A673 (cell line): ENCODE measurements around the gene AFG1L. TPM values are rescaled to one million over a fixed set of nuclear protein-coding genes. Genes with fewer than 3 reads are reported as not detected.

ENCODE experiments used
- BruUV-seq: library from RNA; stranded (reverse); fragments of 400-500 nt; replicated peaks from 2 replicates; lab custom pipeline; 2021; lab: Mats Ljungman, UMichigan
- CTCF ChIA-PET: fragments of 300-600 bp; sonication (Branson Sonifier 250); formaldehyde crosslinking; loops from one replicate; lab custom pipeline; 2022; ENCODE audit warnings: antibody characterized with exemption; lab: Charles Lee
- POLR2A ChIA-PET: fragments of 300-600 bp; sonication (Branson Sonifier 250); formaldehyde crosslinking; loops from one replicate; lab custom pipeline; 2022; ENCODE audit warnings: antibody characterized with exemption; ENCODE audit not compliant: low non-redundant PET; lab: Charles Lee
- DNase-seq: peaks from one replicate; pipeline ENCODE4 v3.0.0-alpha.2; 2015; ENCODE audit warnings: low spot score
- H3K27ac ChIP-seq: fragments of 200-600 bp; sonication (generic); 2 replicates; pipeline ENCODE4 v1.5.1; 2016; ENCODE audit warnings: mixed run types, low read depth, mild to moderate bottlenecking, mixed read lengths, antibody characterized with exemption, low read length; ENCODE audit not compliant: poor library complexity, severe bottlenecking
- H3K27me3 ChIP-seq: fragments of 200-600 bp; sonication (generic); replicated peaks from 2 replicates; pipeline ENCODE4 v1.6.1; 2017; ENCODE audit warnings: mixed run types, low read depth, mild to moderate bottlenecking, mixed read lengths, antibody characterized with exemption, low read length; ENCODE audit not compliant: insufficient read depth, poor library complexity
- H3K36me3 ChIP-seq: fragments of 200-600 bp; sonication (generic); 2 replicates; pipeline ENCODE4 v1.6.1; 2016; ENCODE audit warnings: mixed run types, mild to moderate bottlenecking, mixed read lengths, antibody characterized with exemption, low read length; ENCODE audit not compliant: insufficient read depth, poor library complexity, severe bottlenecking
- H3K4me1 ChIP-seq: fragments of 200-600 bp; sonication (generic); 2 replicates; pipeline ENCODE4 v1.6.1; 2017; ENCODE audit warnings: mixed run types, mild to moderate bottlenecking, mixed read lengths, antibody characterized with exemption, low read length; ENCODE audit not compliant: insufficient read depth, poor library complexity, severe bottlenecking
- H3K4me3 ChIP-seq: fragments of 200-600 bp; sonication (generic); 2 replicates; pipeline ENCODE4 v1.5.1; 2016; ENCODE audit warnings: low read depth, mixed run types, mild to moderate bottlenecking, mixed read lengths, low read length; ENCODE audit not compliant: poor library complexity, severe bottlenecking
- H3K9me3 ChIP-seq: fragments of 200-600 bp; sonication (generic); 2 replicates; pipeline ENCODE4 v1.6.1; 2016; ENCODE audit warnings: mixed run types, low read depth, mild to moderate bottlenecking, mixed read lengths, antibody characterized with exemption, low read length; ENCODE audit not compliant: poor library complexity, severe bottlenecking
- EZH2 ChIP-seq: fragments of 200-600 bp; sonication (generic); IDR thresholded peaks from 2 replicates; pipeline ENCODE4 v1.6.1; 2017; ENCODE audit warnings: borderline replicate concordance, low read depth, mild to moderate bottlenecking, mixed read lengths, antibody characterized with exemption, low read length; ENCODE audit not compliant: poor library complexity, severe bottlenecking
- intact Hi-C: fragments of 100-400 bp; cut with micrococcal nuclease; formaldehyde crosslinking; loops from one replicate; pipeline ENCODE4 v1.10.0; 2022; ENCODE audit not compliant: unreplicated experiment
- total RNA-seq: library from RNA; stranded (reverse); gene quantifications from 2 replicates; pipeline ENCODE4 v1.2.3, GENCODE V29; 2021
- TF ChIP-seq, protein P1 (sequence below): fragments of 300-800, 200-600 bp; sonication (generic); conservative IDR thresholded peaks from 2 replicates; pipeline ENCODE4 v1.5.1; 2017; ENCODE audit warnings: low read depth, mild to moderate bottlenecking, antibody characterized with exemption, low read length, moderate library complexity, mixed read lengths

The AFG1L gene
- total RNA-seq, 1 experiment from 2014 or later: 7.5 TPM

DNA sequence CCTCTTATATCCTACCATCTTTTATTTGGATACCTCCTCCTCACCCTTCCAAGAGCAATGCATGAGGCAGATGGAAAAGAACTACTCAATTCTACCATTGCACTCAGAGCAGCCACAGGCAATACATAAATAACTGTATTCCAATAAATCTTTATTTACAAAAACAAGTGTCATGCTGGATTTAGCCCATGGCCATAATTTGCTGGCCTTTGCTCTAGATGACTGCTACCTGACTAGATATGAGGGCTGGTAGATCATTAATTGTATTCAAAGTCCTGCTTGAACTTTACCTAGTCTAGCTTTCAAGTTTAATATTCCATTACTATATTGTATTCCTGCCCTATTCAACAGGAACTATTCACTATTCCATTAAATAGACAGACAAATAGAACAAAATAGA is 37.1 kb downstream of the AFG1L start:
- BruUV-seq: no TSS peak
- no peak for DNase-seq
- Histone ChIP-seq H3K4me3 (no peak overlapping the region), H3K27me3 (no peaks in the 10 kb centered on the region), H3K4me1 (no peaks in the 10 kb centered on the region), H3K27ac (no peak overlapping the region), H3K9me3 (no peaks in the 10 kb centered on the region), H3K36me3 (no peaks in the 10 kb centered on the region)
- ChIA-PET POLR2A (no interaction called here), CTCF (no interaction called here)
- TF ChIP-seq, protein P1, sequence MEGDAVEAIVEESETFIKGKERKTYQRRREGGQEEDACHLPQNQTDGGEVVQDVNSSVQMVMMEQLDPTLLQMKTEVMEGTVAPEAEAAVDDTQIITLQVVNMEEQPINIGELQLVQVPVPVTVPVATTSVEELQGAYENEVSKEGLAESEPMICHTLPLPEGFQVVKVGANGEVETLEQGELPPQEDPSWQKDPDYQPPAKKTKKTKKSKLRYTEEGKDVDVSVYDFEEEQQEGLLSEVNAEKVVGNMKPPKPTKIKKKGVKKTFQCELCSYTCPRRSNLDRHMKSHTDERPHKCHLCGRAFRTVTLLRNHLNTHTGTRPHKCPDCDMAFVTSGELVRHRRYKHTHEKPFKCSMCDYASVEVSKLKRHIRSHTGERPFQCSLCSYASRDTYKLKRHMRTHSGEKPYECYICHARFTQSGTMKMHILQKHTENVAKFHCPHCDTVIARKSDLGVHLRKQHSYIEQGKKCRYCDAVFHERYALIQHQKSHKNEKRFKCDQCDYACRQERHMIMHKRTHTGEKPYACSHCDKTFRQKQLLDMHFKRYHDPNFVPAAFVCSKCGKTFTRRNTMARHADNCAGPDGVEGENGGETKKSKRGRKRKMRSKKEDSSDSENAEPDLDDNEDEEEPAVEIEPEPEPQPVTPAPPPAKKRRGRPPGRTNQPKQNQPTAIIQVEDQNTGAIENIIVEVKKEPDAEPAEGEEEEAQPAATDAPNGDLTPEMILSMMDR: no peak
- TF ChIP-seq EZH2: no peak
- intact Hi-C loops: no loop called here

DNA sequence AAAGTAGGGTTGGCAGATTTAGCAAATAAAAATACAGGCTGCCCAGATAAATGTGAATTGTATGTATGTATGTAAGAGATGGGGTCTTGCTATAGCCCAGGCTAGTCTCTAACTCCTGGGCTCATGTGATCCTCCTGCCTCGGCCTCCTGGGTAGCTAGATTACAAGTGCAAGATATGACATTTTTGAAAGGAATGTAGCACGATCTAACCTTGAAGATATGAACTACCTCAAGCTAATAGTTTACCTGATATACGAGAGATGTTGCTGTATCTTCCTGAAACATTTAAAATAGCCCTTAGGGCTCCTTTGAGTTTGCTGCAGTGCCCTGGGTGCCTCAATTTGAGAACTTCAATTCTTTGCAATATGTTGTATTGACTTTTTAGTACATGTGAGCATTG is 42.1 kb downstream of the AFG1L start:
- intact Hi-C loops: no loop called here
- Histone ChIP-seq H3K27ac (no peak overlapping the region), H3K9me3 (no peaks in the 10 kb centered on the region), H3K36me3 (no peaks in the 10 kb centered on the region), H3K27me3 (no peaks in the 10 kb centered on the region), H3K4me3 (no peak overlapping the region), H3K4me1 (no peaks in the 10 kb centered on the region)
- no TSS peak for BruUV-seq
- DNase-seq: no peak
- ChIA-PET POLR2A (no interaction called here), CTCF (no interaction called here)
- TF ChIP-seq, protein P1: no peak
- TF ChIP-seq EZH2: no peak

DNA sequence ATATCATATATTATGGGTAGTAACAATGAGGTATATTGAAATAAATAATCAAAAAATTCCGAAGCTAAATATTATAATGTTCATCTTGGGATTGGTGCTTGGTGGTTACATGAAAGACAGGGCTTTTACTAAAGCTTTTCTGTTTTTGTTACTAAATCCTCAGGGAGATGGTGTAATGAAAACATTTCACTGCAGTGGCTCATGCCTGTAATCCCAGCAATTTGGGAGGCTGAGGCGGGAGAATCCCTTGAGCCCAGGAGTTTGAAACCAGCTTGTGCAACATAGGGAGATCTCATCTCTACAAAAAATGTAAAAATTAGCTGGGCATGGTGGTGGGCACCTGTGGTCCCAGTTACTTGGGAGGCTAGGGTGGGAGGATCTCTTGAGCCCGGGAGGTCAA is 42.9 kb downstream of the AFG1L start:
- no peak overlapping the region for H3K4me3 ChIP-seq
- no peaks in the 10 kb centered on the region for H3K36me3 ChIP-seq
- H3K4me1 ChIP-seq: no peaks in the 10 kb centered on the region
- no peaks in the 10 kb centered on the region for H3K9me3 ChIP-seq
- TF ChIP-seq, protein P1: no peak
- no peak for TF ChIP-seq EZH2
- intact Hi-C loops: no loop called here
- ChIA-PET POLR2A (no interaction called here), CTCF (no interaction called here)
- H3K27ac ChIP-seq: no peak overlapping the region
- BruUV-seq: no TSS peak
- DNase-seq: no peak
- no peaks in the 10 kb centered on the region for H3K27me3 ChIP-seq
